H9 (cell line): ENCODE data around the gene BLOC1S1. TPM values are rescaled to one million over a fixed set of nuclear protein-coding genes. Genes with fewer than 3 reads are reported as not detected.

Experiments
- DNase-seq: peaks from one replicate; pipeline ENCODE4 v3.0.0-alpha.2; 2017
- H2AFZ ChIP-seq: one replicate; pipeline ENCODE4 v1.6.1; 2013; ENCODE audit warnings: mild to moderate bottlenecking, low read length, control low read depth, moderate library complexity
- H2AK5ac ChIP-seq: 2 replicates; pipeline ENCODE4 v1.6.1; 2013; ENCODE audit warnings: low read length, control low read depth, mixed read lengths; ENCODE audit not compliant: insufficient read length
- H2BK120ac ChIP-seq: one replicate; pipeline ENCODE4 v1.6.1; 2013; ENCODE audit warnings: low read depth, mild to moderate bottlenecking, low read length, control low read depth, inconsistent platforms; ENCODE audit not compliant: poor library complexity, severe bottlenecking
- H2BK12ac ChIP-seq: 2 replicates; pipeline ENCODE4 v1.6.1; 2013; ENCODE audit warnings: low read length, control low read depth, mixed read lengths, low read depth; ENCODE audit not compliant: insufficient read length
- H2BK15ac ChIP-seq: 2 replicates; pipeline ENCODE4 v1.6.1; 2013; ENCODE audit warnings: low read depth, low read length, control low read depth
- H2BK20ac ChIP-seq: one replicate; pipeline ENCODE4 v1.6.1; 2013; ENCODE audit warnings: low read depth, mild to moderate bottlenecking, low read length, control low read depth, inconsistent platforms; ENCODE audit not compliant: poor library complexity, severe bottlenecking
- H2BK5ac ChIP-seq: 2 replicates; pipeline ENCODE4 v1.6.1; 2013; ENCODE audit warnings: low read length, control low read depth, mixed read lengths; ENCODE audit not compliant: insufficient read length
- H3K14ac ChIP-seq: 2 replicates; pipeline ENCODE4 v1.6.1; 2013; ENCODE audit warnings: low read length, control low read depth; ENCODE audit not compliant: insufficient read depth
- H3K18ac ChIP-seq: 2 replicates; pipeline ENCODE4 v1.6.1; 2013; ENCODE audit warnings: low read depth, mild to moderate bottlenecking, mixed read lengths, low read length, control low read depth; ENCODE audit not compliant: insufficient read length
- H3K23ac ChIP-seq: 2 replicates; pipeline ENCODE4 v1.6.1; 2013; ENCODE audit warnings: low read length, control low read depth, mixed read lengths, low read depth; ENCODE audit not compliant: insufficient read length
- H3K23me2 ChIP-seq: 2 replicates; pipeline ENCODE4 v1.6.1; 2013; ENCODE audit warnings: low read depth, mild to moderate bottlenecking, mixed read lengths, low read length, control low read depth; ENCODE audit not compliant: insufficient read length, poor library complexity, severe bottlenecking
- H3K27ac ChIP-seq: 2 replicates; pipeline ENCODE4 v1.5.1; 2013; ENCODE audit warnings: low read length, control low read depth, mixed read lengths, low read depth; ENCODE audit not compliant: insufficient read length
- H3K27me3 ChIP-seq: 2 replicates; pipeline ENCODE4 v1.6.1; 2013; ENCODE audit warnings: low read length, control low read depth, inconsistent platforms; ENCODE audit not compliant: insufficient read depth
- H3K4ac ChIP-seq: 2 replicates; pipeline ENCODE4 v1.6.1; 2013; ENCODE audit warnings: low read depth, mild to moderate bottlenecking, control low read depth, inconsistent platforms, low read length, moderate library complexity
- H3K4me1 ChIP-seq: 2 replicates; pipeline ENCODE4 v1.6.1; 2013; ENCODE audit warnings: low read length, control low read depth, inconsistent platforms; ENCODE audit not compliant: insufficient read depth
- H3K4me2 ChIP-seq: 2 replicates; pipeline ENCODE4 v1.6.1; 2013; ENCODE audit warnings: low read length, control low read depth, mixed read lengths; ENCODE audit not compliant: insufficient read length, insufficient read depth
- H3K56ac ChIP-seq: 2 replicates; pipeline ENCODE4 v1.6.1; 2013; ENCODE audit warnings: low read depth, mild to moderate bottlenecking, mixed read lengths, low read length, control low read depth; ENCODE audit not compliant: insufficient read length
- H3K79me1 ChIP-seq: 2 replicates; pipeline ENCODE4 v1.6.1; 2013; ENCODE audit warnings: low read depth, mild to moderate bottlenecking, moderate library complexity, low read length, control low read depth, inconsistent platforms; ENCODE audit not compliant: insufficient read depth, poor library complexity, severe bottlenecking
- H3K79me2 ChIP-seq: 2 replicates; pipeline ENCODE4 v1.6.1; 2013; ENCODE audit warnings: low read length, control low read depth, inconsistent platforms; ENCODE audit not compliant: insufficient read depth
- H3K9ac ChIP-seq: 2 replicates; pipeline ENCODE4 v1.6.1; 2013; ENCODE audit warnings: low read length, control low read depth, mixed read lengths; ENCODE audit not compliant: insufficient read length; ENCODE audit errors: extremely low read depth
- H3K9me3 ChIP-seq: one replicate; pipeline ENCODE4 v1.6.1; 2013; ENCODE audit warnings: low read depth, low read length, inconsistent platforms; ENCODE audit not compliant: control insufficient read depth
- H3T11ph ChIP-seq: one replicate; pipeline ENCODE4 v1.6.1; 2013; ENCODE audit warnings: mild to moderate bottlenecking, low read length, control low read depth, inconsistent platforms
- H4K20me1 ChIP-seq: one replicate; pipeline ENCODE4 v1.6.1; 2013; ENCODE audit not compliant: control insufficient read depth, insufficient read length, insufficient read depth
- H4K5ac ChIP-seq: 2 replicates; pipeline ENCODE4 v1.6.1; 2013; ENCODE audit warnings: low read depth, mild to moderate bottlenecking, mixed read lengths, low read length, control low read depth; ENCODE audit not compliant: insufficient read length
- H4K8ac ChIP-seq: replicated peaks from 2 replicates; pipeline ENCODE4 v1.6.1; 2013; ENCODE audit warnings: low read length, control low read depth, mixed read lengths, low read depth; ENCODE audit not compliant: insufficient read length
- H4K91ac ChIP-seq: 2 replicates; pipeline ENCODE4 v1.6.1; 2013; ENCODE audit warnings: low read depth, mild to moderate bottlenecking, moderate library complexity, mixed read lengths, low read length, control low read depth; ENCODE audit not compliant: insufficient read length
- H3K27ac Mint-ChIP-seq, 3 experiments: 2 replicates in 2 of 3; 3 replicates in 1 of 3; pipeline ENCODE4 v1.8.0; 2020 to 2021; ENCODE audit warnings: mixed read lengths in 3 of 3, mild to moderate bottlenecking in 1 of 3, moderate library complexity in 1 of 3
- H3K27me3 Mint-ChIP-seq: 2 replicates; pipeline ENCODE4 v1.8.0; 2021; ENCODE audit warnings: low read depth, mild to moderate bottlenecking, moderate library complexity, mixed read lengths
- H3K36me3 Mint-ChIP-seq, 3 experiments: 2 replicates in 2 of 3; 3 replicates in 1 of 3; pipeline ENCODE4 v1.8.0; 2020 to 2021; ENCODE audit warnings: low read depth in 3 of 3, mixed read lengths in 3 of 3; ENCODE audit not compliant: insufficient read depth in 1 of 3
- H3K4me1 Mint-ChIP-seq, 2 experiments: 2 replicates each; pipeline ENCODE4 v1.8.0; 2020; ENCODE audit warnings: mixed read lengths in 2 of 2
- H3K4me3 Mint-ChIP-seq, 2 experiments: 2 replicates in 1 of 2; 3 replicates in 1 of 2; pipeline ENCODE4 v1.8.0; 2020 to 2021; ENCODE audit warnings: mild to moderate bottlenecking in 2 of 2, mixed read lengths in 2 of 2, moderate library complexity in 1 of 2
- H3K9me3 Mint-ChIP-seq, 2 experiments: 2 replicates in 1 of 2; 3 replicates in 1 of 2; pipeline ENCODE4 v1.8.0; 2020; ENCODE audit warnings: mild to moderate bottlenecking in 2 of 2, mixed read lengths in 2 of 2, moderate library complexity in 1 of 2
- total RNA-seq: library from RNA; stranded (reverse); gene quantifications from 2 replicates; pipeline ENCODE4 v1.2.1, GENCODE V29; 2021
- TF ChIP-seq, protein P1 (sequence below): fragments of 200-600 bp; sonication (generic); conservative IDR thresholded peaks from 3 replicates; pipeline ENCODE4 v1.8.0; 2021; ENCODE audit warnings: antibody characterized with exemption, mild to moderate bottlenecking

Gene BLOC1S1
- total RNA-seq, 1 experiment from 2014 or later: 108 TPM

DNA sequence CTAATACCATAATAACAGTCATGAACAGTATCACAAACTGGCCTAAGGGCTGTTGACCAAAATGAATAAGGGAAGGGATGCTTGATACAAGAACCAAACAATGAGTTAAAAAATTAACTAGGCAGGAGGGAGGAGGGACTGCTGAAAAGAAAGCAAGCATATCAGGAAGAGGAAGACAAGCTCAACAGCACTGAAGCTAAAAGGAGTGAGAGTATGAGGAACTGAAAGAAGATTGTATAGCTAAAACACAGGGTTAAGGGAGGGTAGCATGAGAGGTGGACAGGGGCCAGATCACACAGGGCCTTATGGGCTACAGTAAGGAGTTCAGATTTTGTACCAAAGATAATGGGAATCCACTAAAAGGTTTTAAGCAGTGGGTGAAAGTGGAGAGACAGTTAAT lies 42.2 kb upstream of the BLOC1S1 start:
- Histone ChIP-seq H3K56ac (no peak overlapping the region), H2AK5ac (no peak overlapping the region), H2AFZ (no peak overlapping the region), H3K9ac (no peak overlapping the region), H4K5ac (no peak overlapping the region), H3K27me3 (no peaks in the 10 kb centered on the region), H3K9me3 (no peaks in the 10 kb centered on the region), H2BK12ac (no peak overlapping the region), H3K18ac (no peak overlapping the region), H4K91ac (no peak overlapping the region), H3K79me1 (no peaks in the 10 kb centered on the region), H2BK120ac (no peak overlapping the region), H3K23ac (no peak overlapping the region), H2BK20ac (no peak overlapping the region), H3K23me2 (no peaks in the 10 kb centered on the region), H3K4me1 (no peaks in the 10 kb centered on the region), H3K79me2 (no peaks in the 10 kb centered on the region), H2BK15ac (no peak overlapping the region), H3T11ph (no peak overlapping the region), H3K27ac (no peak overlapping the region), H4K8ac (no peak overlapping the region), H4K20me1 (no peaks in the 10 kb centered on the region), H3K14ac (no peak overlapping the region), H2BK5ac (no peak overlapping the region), H3K4me2 (no peak overlapping the region), H3K4ac (no peak overlapping the region)
- no peak overlapping the region for H3K4me3 Mint-ChIP-seq
- H3K4me1 Mint-ChIP-seq: peaks cover 0 to 3% of the 10 kb centered on the region in 2 experiments; a peak in 1 of 4 replicates
- peaks cover 10% of the 10 kb centered on the region for H3K27me3 Mint-ChIP-seq
- no peak overlapping the region for H3K27ac Mint-ChIP-seq
- H3K9me3 Mint-ChIP-seq: no peaks in the 10 kb centered on the region
- DNase-seq: no peak
- H3K36me3 Mint-ChIP-seq: no peaks in the 10 kb centered on the region; a peak in 1 of 7 replicates
- TF ChIP-seq, protein P1, sequence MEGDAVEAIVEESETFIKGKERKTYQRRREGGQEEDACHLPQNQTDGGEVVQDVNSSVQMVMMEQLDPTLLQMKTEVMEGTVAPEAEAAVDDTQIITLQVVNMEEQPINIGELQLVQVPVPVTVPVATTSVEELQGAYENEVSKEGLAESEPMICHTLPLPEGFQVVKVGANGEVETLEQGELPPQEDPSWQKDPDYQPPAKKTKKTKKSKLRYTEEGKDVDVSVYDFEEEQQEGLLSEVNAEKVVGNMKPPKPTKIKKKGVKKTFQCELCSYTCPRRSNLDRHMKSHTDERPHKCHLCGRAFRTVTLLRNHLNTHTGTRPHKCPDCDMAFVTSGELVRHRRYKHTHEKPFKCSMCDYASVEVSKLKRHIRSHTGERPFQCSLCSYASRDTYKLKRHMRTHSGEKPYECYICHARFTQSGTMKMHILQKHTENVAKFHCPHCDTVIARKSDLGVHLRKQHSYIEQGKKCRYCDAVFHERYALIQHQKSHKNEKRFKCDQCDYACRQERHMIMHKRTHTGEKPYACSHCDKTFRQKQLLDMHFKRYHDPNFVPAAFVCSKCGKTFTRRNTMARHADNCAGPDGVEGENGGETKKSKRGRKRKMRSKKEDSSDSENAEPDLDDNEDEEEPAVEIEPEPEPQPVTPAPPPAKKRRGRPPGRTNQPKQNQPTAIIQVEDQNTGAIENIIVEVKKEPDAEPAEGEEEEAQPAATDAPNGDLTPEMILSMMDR: no peak
